ENCODE measurements around the gene CDYL.

- TF ChIP-seq RFX5 (IDR thresholded peaks at IDR 0.05; ENCODE audit: low read depth, low read length) (no peak), POLR2A (IDR thresholded peaks at IDR 0.05; ENCODE audit: low read depth, low read length) (no peak), CTCF (conservative IDR thresholded peaks at IDR 0.05; ENCODE audit: low read depth, low read length) (no peak), RAD21 (IDR thresholded peaks at IDR 0.05; ENCODE audit: low read length) (no peak), MAZ (IDR thresholded peaks at IDR 0.05; ENCODE audit: borderline replicate concordance, low read depth, low read length) (no peak), RCOR1 (IDR thresholded peaks at IDR 0.05; ENCODE audit: insufficient replicate concordance, low read length) (no peak), BHLHE40 (IDR thresholded peaks at IDR 0.05; ENCODE audit: low read depth, low read length) (no peak), MAFK (IDR thresholded peaks at IDR 0.05; ENCODE audit: low read depth, low read length) (no peak), CEBPB (IDR thresholded peaks at IDR 0.05; ENCODE audit: low read depth, low read length) (no peak), SMC3 (IDR thresholded peaks at IDR 0.05; ENCODE audit: low read depth, low read length) (no peak), MXI1 (IDR thresholded peaks at IDR 0.05; ENCODE audit: borderline replicate concordance, low read depth, low read length) (no peak), CHD1 (IDR thresholded peaks at IDR 0.05; ENCODE audit: low read depth, low read length) (no peak), NFE2L2 (IDR thresholded peaks at IDR 0.05; ENCODE audit: low read depth, low read length) (no peak)
Observed at GRCh38 chr6:4844108-4844507, 67.9 kb downstream of the CDYL start.

Data from IMR-90 (cell line).